Hematopoietic multipotent progenitor cell treated with erythropoietin and hydrocortisone succinate and interleukin-3 and kit ligand, for 17 days (in vitro differentiated cells): ENCODE measurements around the gene ADAM10.

Experiments used
- DNase-seq: peaks from one replicate; pipeline ENCODE4 v3.0.0-alpha.2; 2015; ENCODE audit warnings: low spot score

The ADAM10 gene

DNA sequence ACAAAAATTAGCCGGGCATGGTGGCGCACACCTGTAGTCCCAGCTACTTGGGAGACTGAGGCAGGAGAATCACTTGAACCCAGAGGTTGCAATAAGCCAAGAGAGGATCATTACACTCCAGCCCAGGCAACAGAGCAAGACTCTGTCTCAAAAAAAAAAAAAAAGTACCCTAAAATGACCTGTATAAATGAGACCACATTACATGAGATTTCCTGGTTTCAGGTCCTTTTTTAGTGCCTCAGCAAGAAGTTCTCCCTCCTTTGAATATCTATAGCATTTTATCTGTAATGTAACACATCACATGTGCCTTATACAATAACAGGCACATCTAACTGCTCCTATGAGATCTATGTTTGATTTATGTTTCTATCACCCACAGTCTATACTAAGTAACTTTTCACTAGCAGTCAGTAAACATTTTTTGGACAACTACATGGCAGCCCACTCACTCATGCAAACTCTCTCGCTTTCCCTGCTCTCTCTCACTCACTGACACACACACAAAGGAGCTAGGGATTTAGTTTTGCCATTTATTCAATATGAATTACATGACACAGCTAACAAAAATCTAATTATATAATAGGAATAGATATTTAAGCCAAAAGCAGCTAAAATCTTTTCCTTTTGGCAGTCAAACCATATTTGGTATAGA is 34.1 kb downstream of the ADAM10 start:
- no peak for DNase-seq

DNA sequence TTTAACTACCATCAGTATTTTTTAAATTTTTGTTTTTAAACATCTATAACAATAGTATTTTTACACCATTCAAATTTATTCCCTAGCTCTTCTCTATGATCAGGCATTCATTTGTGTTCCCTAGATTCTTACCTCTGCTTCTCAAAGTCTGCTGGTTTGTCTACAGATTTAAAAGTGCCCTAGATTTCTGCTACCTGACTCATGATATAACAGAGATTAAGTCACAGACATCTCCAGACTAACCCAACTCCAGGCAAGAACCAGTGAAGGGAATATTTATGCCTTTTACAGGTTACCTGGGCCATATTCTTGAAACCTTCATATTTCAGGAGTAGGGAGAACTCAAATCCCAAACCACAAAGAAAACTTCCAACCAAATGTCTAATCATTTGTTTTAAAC is 38.8 kb downstream of the ADAM10 start:
- DNase-seq = no peak

GRCh38 chr15:58707397-58707796 is 42.1 kb downstream of the ADAM10 start:
- no peak for DNase-seq

DNA sequence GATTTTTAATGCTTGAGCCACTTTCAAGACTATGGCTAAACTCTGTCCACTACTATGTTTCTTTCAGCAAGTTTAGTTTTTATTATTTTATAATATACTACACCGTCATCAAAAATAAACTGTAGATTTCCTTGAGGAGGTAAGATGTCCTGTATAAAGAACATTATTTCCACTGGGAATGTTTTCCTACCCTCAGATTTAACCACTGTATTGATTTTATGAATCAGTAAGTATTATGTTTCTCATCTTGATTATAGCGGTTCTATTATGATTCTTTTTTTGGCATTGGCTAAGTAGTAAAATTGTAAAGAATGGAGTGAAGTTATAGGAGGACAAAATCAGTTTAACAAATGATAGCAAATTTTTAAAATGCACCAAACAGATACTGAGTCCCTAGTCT is 44.4 kb downstream of the ADAM10 start:
- DNase-seq = no peak

GRCh38 chr15:58704155-58704865 is 45.2 kb downstream of the ADAM10 start:
- DNase-seq = no peak

DNA sequence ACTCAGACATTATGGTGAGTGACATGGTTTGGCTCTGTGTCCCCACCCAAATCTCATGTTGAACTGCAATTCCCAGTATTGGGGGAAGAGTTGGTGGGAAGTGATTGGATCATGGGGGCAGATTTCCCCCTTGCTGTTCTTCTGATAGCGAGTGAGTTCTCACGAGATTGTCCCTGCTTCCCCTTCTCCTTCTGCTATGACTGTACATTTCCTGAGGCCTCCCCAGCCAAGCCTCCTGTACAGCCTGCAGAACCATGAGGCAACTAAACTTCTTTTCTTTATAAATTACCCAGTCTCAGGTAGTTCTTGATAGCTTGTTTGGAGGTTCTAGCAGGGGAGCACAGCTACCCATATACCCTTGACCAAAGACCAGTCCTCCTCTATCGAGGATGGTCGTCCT is 45.9 kb downstream of the ADAM10 start:
- DNase-seq = no peak

GRCh38 chr15:58702233-58702632 is 47.3 kb downstream of the ADAM10 start:
- no peak for DNase-seq

DNA sequence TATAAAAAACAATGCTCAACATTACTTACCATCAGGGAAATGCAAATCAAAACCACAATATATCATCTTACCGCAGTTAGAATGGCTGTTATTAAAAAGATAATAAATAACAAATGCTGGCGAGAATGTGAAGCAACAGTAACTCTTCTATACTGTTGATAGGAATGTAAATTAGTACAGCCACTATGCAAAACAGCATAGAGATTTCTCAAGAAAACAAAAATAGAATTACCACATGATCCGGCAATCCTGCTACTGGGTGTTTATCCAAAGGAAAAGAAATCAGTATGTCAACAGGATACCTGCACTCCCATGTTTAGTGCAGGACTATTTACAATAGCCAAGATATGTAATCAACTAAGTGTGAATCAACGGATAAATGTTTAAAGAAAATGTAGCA is 48.1 kb downstream of the ADAM10 start:
- no peak for DNase-seq

DNA sequence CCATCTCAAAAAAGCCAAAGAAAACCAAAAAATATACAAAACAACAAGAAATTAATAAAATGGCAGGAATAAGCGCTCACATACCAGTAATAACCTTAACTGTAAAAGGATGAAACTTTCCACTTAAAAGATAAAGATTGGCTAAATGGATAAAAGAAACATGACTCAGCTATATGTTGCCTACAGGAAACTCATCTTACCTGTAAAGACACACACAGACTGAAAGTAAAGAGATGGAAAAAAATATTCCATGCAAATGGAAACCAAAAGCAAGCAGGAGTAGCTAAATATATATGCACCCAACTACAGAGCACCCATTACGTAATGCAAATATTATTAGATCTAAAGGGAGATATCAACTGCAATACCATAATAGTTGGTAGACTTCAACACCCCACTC is 49.7 kb downstream of the ADAM10 start:
- DNase-seq = no peak

- DNase-seq = no peak
Observed at GRCh38 chr15:58698887-58699641, 50.4 kb downstream of the ADAM10 start.

DNA sequence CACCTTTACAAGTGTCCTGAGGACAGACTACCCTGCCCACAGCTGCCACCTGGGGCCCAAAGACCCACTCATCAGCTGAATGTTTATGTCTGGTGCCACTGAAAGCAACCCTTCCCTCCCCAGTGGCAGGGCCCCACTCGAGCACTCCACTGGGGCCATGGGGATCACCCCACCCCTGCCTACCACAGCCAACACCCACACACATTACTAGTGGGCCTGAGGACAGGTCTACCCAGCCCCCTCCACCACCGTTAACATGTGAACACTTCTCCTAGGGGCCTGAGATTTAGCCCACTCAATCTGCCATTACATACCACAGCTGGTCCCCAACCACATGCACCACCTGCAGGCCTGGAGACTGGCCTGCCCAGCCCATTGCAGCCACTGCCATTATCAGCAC is 52.3 kb downstream of the ADAM10 start:
- no peak for DNase-seq

- DNase-seq = no peak
Observed at GRCh38 chr15:58696738-58697137, 52.8 kb downstream of the ADAM10 start.

- no peak for DNase-seq
Observed at GRCh38 chr15:58694641-58695398, 54.7 kb downstream of the ADAM10 start.

GRCh38 chr15:58690703-58691102 is 58.8 kb downstream of the ADAM10 start:
- DNase-seq = no peak

GRCh38 chr15:58689646-58690045 is 59.9 kb downstream of the ADAM10 start:
- DNase-seq = no peak

- no peak for DNase-seq
Observed at GRCh38 chr15:58686286-58686685, 63.2 kb downstream of the ADAM10 start.

DNA sequence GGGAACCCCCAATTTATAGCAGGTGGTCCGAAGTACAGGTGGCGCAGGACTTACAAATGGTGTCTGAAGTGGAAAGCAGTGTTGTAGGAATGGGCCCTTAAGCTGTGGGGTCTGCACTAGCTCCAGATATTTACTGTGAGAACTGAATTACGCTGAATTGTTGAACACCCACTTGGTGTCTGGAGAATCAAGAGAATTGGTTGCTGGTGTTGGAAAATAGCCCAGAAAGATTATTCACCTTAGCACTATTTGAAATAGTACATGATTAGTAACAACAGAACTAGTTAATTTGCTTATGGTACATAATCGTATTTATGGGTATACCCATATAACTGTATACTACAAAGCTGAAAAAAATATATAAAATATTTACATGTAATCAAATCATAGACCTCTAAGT is 64.8 kb downstream of the ADAM10 start:
- DNase-seq = no peak

GRCh38 chr15:58684036-58684710 is 65.3 kb downstream of the ADAM10 start:
- DNase-seq = no peak

- DNase-seq = no peak
Observed at GRCh38 chr15:58682234-58682633, 67.3 kb downstream of the ADAM10 start.

DNA sequence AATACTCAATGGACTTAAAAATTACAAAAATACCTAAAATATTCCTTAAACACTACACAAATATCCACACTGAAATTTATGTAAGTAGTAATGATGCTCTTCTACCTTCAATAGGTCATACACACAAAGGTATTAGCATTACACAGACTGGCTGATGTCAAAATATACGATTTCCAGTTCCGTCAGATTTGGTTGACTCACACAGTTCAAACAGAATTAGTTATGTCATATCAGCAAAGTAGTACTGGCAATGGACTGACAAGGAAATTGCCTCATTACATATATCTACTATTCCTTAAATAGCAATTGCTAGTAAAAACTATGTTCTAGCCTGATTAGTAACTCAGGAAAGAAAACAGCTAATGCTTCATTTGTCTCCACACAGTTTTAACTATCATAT is 70.8 kb downstream of the ADAM10 start:
- no peak for DNase-seq

DNA sequence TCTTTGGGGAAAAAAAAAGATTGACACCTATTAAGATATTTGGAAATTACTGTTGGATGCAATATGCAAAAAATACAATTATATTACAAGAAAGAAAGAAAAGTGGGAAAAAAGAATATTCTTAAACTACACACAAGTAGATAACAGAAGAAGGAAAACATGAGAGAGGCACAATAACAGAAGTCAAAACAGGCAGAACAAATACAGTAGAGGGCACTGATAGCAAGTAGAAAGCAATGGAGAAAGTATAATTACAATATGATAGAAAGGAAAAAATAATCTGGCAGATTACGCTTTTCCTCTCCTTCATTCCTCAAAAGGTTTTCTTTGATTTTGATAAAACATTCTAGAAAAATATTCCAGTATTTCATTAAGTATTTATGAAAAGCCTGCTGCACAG is 72.1 kb downstream of the ADAM10 start:
- no peak for DNase-seq

GRCh38 chr15:58676766-58677165 is 72.7 kb downstream of the ADAM10 start:
- DNase-seq = no peak
